Ishikawa (cell line): Measurements from ENCODE around the gene TMEM244.

Source experiments
- CEBPB ChIP-seq: IDR thresholded peaks from 2 replicates; pipeline ENCODE4 v1.6.1; 2012
- CREB1 ChIP-seq: IDR thresholded peaks from 2 replicates; pipeline ENCODE4 v1.6.1; 2012; ENCODE audit warnings: low read depth
- EGR1 ChIP-seq: IDR thresholded peaks from 2 replicates; pipeline ENCODE4 v1.6.1; 2012
- EP300 ChIP-seq: IDR thresholded peaks from 2 replicates; pipeline ENCODE4 v1.6.1; 2012; ENCODE audit warnings: borderline replicate concordance
- FOXM1 ChIP-seq: IDR thresholded peaks from 2 replicates; pipeline ENCODE4 v1.6.1; 2012; ENCODE audit warnings: low read depth, borderline replicate concordance
- NFIC ChIP-seq: IDR thresholded peaks from 2 replicates; pipeline ENCODE4 v1.6.1; 2012
- RAD21 ChIP-seq: IDR thresholded peaks from 2 replicates; pipeline ENCODE4 v1.6.1; 2012; ENCODE audit warnings: low read depth
- TAF1 ChIP-seq: IDR thresholded peaks from 2 replicates; pipeline ENCODE4 v1.6.1; 2012; ENCODE audit warnings: low read depth, mild to moderate bottlenecking
- TCF12 ChIP-seq: IDR thresholded peaks from 2 replicates; pipeline ENCODE4 v1.6.1; 2012; ENCODE audit warnings: low read depth
- TEAD4 ChIP-seq: IDR thresholded peaks from 2 replicates; pipeline ENCODE4 v1.6.1; 2012
- YY1 ChIP-seq: IDR thresholded peaks from 2 replicates; pipeline ENCODE4 v1.6.1; 2012; ENCODE audit warnings: low read depth
- ZBTB7A ChIP-seq: IDR thresholded peaks from 2 replicates; pipeline ENCODE4 v1.6.1; 2012; ENCODE audit warnings: low read depth
- TF ChIP-seq, protein P1 (sequence below): IDR thresholded peaks from 2 replicates; pipeline ENCODE4 v1.6.1; 2012
- TF ChIP-seq, protein P2 (sequence below): IDR thresholded peaks from 2 replicates; pipeline ENCODE4 v1.6.1; 2012
- TF ChIP-seq, protein P3 (sequence below): IDR thresholded peaks from 2 replicates; pipeline ENCODE4 v1.6.1; 2012; ENCODE audit warnings: low read depth, mild to moderate bottlenecking

The TMEM244 gene

DNA sequence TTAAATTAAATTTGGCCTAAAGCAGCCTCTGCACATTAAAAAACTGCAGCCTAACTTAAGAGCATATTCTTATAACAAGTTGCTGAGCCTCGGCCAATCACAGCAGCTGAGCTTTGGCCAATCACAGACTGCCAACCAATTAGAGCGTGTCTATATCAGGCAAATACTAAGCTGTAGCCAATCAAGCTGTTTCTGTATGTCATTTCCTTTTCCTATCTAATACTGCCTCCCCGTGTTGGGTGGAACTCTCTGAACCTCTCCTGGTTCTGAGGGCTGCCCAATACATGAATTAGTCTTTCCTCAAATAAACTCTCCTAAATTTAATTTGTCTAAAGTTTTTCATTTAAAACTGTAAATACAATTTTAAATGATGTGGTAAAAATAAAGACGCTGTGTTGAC lies 3.9 kb upstream of the TMEM244 start:
- TF ChIP-seq FOXM1, result no peak
- no peak for TF ChIP-seq TAF1
- TF ChIP-seq TEAD4, result no peak
- TF ChIP-seq TCF12, result no peak
- no peak for TF ChIP-seq EP300
- no peak for TF ChIP-seq ZBTB7A
- no peak for TF ChIP-seq RAD21
- TF ChIP-seq, protein P1, sequence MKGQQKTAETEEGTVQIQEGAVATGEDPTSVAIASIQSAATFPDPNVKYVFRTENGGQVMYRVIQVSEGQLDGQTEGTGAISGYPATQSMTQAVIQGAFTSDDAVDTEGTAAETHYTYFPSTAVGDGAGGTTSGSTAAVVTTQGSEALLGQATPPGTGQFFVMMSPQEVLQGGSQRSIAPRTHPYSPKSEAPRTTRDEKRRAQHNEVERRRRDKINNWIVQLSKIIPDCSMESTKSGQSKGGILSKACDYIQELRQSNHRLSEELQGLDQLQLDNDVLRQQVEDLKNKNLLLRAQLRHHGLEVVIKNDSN, result no peak
- TF ChIP-seq, protein P2, sequence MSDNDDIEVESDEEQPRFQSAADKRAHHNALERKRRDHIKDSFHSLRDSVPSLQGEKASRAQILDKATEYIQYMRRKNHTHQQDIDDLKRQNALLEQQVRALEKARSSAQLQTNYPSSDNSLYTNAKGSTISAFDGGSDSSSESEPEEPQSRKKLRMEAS, result no peak
- TF ChIP-seq CREB1, result no peak
- TF ChIP-seq CEBPB, result no peak
- TF ChIP-seq, protein P3, sequence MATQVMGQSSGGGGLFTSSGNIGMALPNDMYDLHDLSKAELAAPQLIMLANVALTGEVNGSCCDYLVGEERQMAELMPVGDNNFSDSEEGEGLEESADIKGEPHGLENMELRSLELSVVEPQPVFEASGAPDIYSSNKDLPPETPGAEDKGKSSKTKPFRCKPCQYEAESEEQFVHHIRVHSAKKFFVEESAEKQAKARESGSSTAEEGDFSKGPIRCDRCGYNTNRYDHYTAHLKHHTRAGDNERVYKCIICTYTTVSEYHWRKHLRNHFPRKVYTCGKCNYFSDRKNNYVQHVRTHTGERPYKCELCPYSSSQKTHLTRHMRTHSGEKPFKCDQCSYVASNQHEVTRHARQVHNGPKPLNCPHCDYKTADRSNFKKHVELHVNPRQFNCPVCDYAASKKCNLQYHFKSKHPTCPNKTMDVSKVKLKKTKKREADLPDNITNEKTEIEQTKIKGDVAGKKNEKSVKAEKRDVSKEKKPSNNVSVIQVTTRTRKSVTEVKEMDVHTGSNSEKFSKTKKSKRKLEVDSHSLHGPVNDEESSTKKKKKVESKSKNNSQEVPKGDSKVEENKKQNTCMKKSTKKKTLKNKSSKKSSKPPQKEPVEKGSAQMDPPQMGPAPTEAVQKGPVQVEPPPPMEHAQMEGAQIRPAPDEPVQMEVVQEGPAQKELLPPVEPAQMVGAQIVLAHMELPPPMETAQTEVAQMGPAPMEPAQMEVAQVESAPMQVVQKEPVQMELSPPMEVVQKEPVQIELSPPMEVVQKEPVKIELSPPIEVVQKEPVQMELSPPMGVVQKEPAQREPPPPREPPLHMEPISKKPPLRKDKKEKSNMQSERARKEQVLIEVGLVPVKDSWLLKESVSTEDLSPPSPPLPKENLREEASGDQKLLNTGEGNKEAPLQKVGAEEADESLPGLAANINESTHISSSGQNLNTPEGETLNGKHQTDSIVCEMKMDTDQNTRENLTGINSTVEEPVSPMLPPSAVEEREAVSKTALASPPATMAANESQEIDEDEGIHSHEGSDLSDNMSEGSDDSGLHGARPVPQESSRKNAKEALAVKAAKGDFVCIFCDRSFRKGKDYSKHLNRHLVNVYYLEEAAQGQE, result no peak
- TF ChIP-seq NFIC, result no peak
- no peak for TF ChIP-seq YY1
- TF ChIP-seq EGR1, result no peak

DNA sequence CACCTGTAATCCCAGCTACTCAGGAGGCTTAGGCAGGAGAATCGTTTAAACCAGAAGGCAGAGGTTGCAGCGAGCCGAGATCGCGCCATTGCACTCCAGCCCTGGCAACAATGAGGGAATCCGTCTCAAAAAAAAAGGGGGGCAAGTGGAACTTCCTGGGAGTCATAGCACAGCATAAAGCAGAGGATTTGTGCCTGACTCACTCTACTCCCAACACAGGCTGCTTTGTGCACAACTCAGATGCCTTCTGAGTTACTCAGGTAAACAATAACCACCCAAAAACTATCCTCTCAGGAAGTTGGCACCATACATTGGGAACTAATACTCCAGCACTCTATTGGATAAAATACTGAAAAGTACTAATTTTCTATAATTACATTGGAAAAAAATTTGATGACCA lies 2.5 kb upstream of the TMEM244 start:
- TF ChIP-seq, protein P2, result no peak
- TF ChIP-seq TEAD4 (no peak), FOXM1 (no peak), EP300 (no peak), ZBTB7A (no peak)

DNA sequence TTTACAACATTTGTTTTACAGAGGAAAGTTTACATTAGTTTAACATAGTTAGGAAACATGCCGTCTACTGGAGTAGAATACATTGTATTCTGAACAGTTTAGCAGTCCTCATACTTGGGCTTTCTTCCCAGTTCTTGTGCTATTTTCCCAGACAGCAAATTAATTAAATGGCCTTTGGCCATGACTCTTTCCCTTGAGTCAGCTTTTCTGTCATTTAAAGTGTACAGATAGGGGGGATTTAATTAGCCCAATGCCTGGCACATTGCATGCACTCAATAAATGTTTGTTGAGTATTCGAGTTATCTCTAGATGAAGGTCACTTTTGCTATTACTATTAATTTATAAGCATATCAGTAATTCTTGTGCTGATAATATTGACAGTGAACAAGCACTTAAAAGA lies 1.6 kb downstream of the TMEM244 start:
- no peak for TF ChIP-seq TEAD4
- TF ChIP-seq, protein P2, result no peak

DNA sequence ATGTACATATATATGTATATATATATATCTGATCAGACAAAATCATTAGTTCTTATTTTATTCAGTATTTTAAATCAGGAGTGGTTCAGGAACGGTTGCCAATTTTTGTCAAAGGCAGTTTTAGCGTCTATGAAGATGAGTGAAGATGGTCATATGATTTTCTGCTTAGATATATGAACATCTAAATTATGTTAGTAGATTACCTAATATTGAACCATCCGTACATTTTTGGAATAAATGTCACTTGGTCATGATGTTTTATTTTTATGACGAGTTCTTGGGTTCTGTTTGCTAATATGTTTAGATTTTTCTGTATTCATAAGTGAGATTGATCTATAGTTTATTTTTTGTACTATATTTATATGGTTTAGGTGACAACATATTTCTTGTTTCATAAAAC lies 3.3 kb downstream of the TMEM244 start:
- no peak for TF ChIP-seq RAD21
- no peak for TF ChIP-seq TEAD4
- TF ChIP-seq, protein P2, result no peak
- no peak for TF ChIP-seq CREB1
- no peak for TF ChIP-seq FOXM1
- TF ChIP-seq, protein P1, result no peak

DNA sequence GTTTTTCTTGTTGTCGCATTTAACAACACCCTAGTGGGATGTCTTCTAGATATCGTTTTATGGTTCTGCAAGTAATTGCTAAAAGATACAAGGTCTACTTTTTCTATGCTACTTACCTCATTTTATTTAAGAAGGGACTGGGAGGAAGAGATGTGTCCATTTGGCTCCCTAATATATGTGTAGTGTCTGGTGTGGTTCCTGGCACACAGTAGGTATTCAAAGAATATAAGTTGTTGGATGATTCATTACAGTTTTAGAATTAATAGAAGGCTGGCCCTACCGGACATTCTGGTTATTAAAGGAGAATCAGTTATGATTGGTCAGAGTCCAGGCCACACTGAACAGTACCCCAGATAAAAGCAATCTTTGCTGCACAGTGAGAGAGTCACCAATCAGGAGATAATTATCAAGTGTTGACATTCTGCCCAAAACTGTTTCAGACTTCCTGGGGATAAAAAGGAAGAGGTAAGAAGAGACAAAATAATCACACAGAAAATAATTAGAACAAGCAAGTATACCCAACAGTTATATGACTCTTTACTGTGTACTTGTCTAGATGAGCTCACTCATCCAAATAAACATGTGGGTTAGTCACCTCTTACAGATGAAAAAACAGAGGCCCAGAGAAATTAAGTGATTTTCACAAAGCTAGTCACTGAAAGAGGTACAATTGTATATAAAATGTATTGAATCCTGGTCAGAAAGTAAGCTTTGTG lies 7.0 kb downstream of the TMEM244 start:
- TF ChIP-seq, protein P1, result no peak
- TF ChIP-seq TCF12, result no peak
- TF ChIP-seq EP300, result no peak
- TF ChIP-seq EGR1, result no peak
- TF ChIP-seq, protein P3, result no peak
- TF ChIP-seq, protein P2, result no peak
